ENCODE data around the gene ASXL1. TPM values are rescaled to one million over a fixed set of nuclear protein-coding genes. Genes with fewer than 3 reads are reported as not detected.

ASXL1 gene
- total and polyA plus RNA-seq, 2 donors (not counting 1 experiment from before 2014, with no cell fraction given): 93.0 to 180 TPM

- intact Hi-C loops (cut with micrococcal nuclease): loop anchor here (1.0 kb wide), 1 partner anchor 120 kb away; no protein-coding TSS in a partner anchor
- CTCF ChIA-PET: interaction anchor here (1.3 to 1.7 kb wide), 3 partner anchors 11 to 121 kb away, joined by 3 to 5 read pairs (median 4); no protein-coding TSS in a partner anchor
- no peaks in the 10 kb centered on the region for H3K9me3 ChIP-seq (ENCODE audit: control extremely low read depth in 1 of 3, control insufficient read depth in 2 of 3, insufficient read depth in 1 of 3, low read length in 2 of 3)
- peaks cover 0 to 5% of the 10 kb centered on the region in 2 experiments for H3K36me3 ChIP-seq (replicated peaks in 1 of 2; ENCODE audit: control extremely low read depth in 1 of 2, control insufficient read depth in 1 of 2, extremely low read depth in 1 of 2, insufficient read depth in 2 of 2, low read length in 1 of 2)
- no peaks in the 10 kb centered on the region for H3K9me3 Mint-ChIP-seq (ENCODE audit: insufficient read depth)
- H3K79me2 ChIP-seq (ENCODE audit: control insufficient read depth, insufficient read depth, low read length): no peaks in the 10 kb centered on the region
- no peak overlapping the region for H3K9ac ChIP-seq (ENCODE audit: low read length)
- no peaks in the 10 kb centered on the region for H3K27me3 Mint-ChIP-seq
- POLR2A ChIA-PET: no interaction called here
- no peaks in the 10 kb centered on the region for H4K20me1 ChIP-seq (ENCODE audit: control insufficient read depth, insufficient read depth, low read length, poor library complexity, severe bottlenecking)
- WGBS (ENCODE audit: insufficient coverage): 58% methylated on average over 28 of the region's 29 CpGs
- H3K4me2 ChIP-seq (replicated peaks; ENCODE audit: low read depth, low read length, poor library complexity, severe bottlenecking): peak overlapping the region; percentile 54
- no peak overlapping the region for H3K27ac Mint-ChIP-seq
- H3K4me3 Mint-ChIP-seq: peak overlapping the region; percentile 59
- H2AFZ ChIP-seq (ENCODE audit: insufficient read depth, low read depth, low read length, poor library complexity, severe bottlenecking): no peak overlapping the region
- no peaks in the 10 kb centered on the region for H3K27me3 ChIP-seq (replicated peaks in 1 of 4; ENCODE audit: control extremely low read depth in 1 of 4, control insufficient read depth in 3 of 4, insufficient read depth in 4 of 4, low read length in 3 of 4)
- DNase-seq: no peak
- H3K27ac ChIP-seq (ENCODE audit: low read length in 2 of 2): no peak overlapping the region
- H3K4me3 ChIP-seq (ENCODE audit: control extremely low read depth in 1 of 5, extremely low read depth in 1 of 5, insufficient read depth in 1 of 5, low read depth in 2 of 5, low read length in 4 of 5): no peak overlapping the region
- TF ChIP-seq EZH2 (IDR thresholded peaks at IDR 0.05; ENCODE audit: borderline replicate concordance, insufficient read depth, low read depth, low read length, poor library complexity, severe bottlenecking) (no peak), CTCF (IDR thresholded peaks at IDR 0.05) (no peak)
- peaks cover 12% of the 10 kb centered on the region for H3K4me1 Mint-ChIP-seq
- peaks cover 0 to 13% of the 10 kb centered on the region in 2 donors for H3K4me1 ChIP-seq (ENCODE audit: control insufficient read depth in 2 of 2, insufficient read depth in 2 of 2, low read length in 2 of 2)
- peak; percentile 60 for ATAC-seq (ENCODE audit: low read depth)
Observed at GRCh38 chr20:32457479-32457986, 99.4 kb downstream of the ASXL1 start.

GRCh38 chr20:32458061-32458836 lies 100.1 kb downstream of the ASXL1 start:
- H3K27me3 Mint-ChIP-seq: no peaks in the 10 kb centered on the region
- Histone ChIP-seq H3K27ac (ENCODE audit: low read length in 2 of 2) (no peak overlapping the region), H4K20me1 (ENCODE audit: control insufficient read depth, insufficient read depth, low read length, poor library complexity, severe bottlenecking) (no peaks in the 10 kb centered on the region), H3K9me3 (ENCODE audit: control extremely low read depth in 1 of 3, control insufficient read depth in 2 of 3, insufficient read depth in 1 of 3, low read length in 2 of 3) (no peaks in the 10 kb centered on the region), H3K27me3 (replicated peaks in 1 of 4; ENCODE audit: control extremely low read depth in 1 of 4, control insufficient read depth in 3 of 4, insufficient read depth in 4 of 4, low read length in 3 of 4) (no peaks in the 10 kb centered on the region), H3K4me3 (ENCODE audit: control extremely low read depth in 1 of 5, extremely low read depth in 1 of 5, insufficient read depth in 1 of 5, low read depth in 2 of 5, low read length in 4 of 5) (no peak overlapping the region), H3K36me3 (replicated peaks in 1 of 2; ENCODE audit: control extremely low read depth in 1 of 2, control insufficient read depth in 1 of 2, extremely low read depth in 1 of 2, insufficient read depth in 2 of 2, low read length in 1 of 2) (peaks cover 0 to 3% of the 10 kb centered on the region in 2 experiments), H3K4me1 (ENCODE audit: control insufficient read depth in 2 of 2, insufficient read depth in 2 of 2, low read length in 2 of 2) (peaks cover 0 to 13% of the 10 kb centered on the region in 2 donors), H3K79me2 (ENCODE audit: control insufficient read depth, insufficient read depth, low read length) (no peaks in the 10 kb centered on the region), H3K4me2 (replicated peaks; ENCODE audit: low read depth, low read length, poor library complexity, severe bottlenecking) (peak overlapping the region; percentile 54), H2AFZ (ENCODE audit: insufficient read depth, low read depth, low read length, poor library complexity, severe bottlenecking) (no peak overlapping the region), H3K9ac (ENCODE audit: low read length) (no peak overlapping the region)
- H3K27ac Mint-ChIP-seq: no peak overlapping the region
- POLR2A ChIA-PET: no interaction called here
- peak overlapping the region; percentile 59 for H3K4me3 Mint-ChIP-seq
- CTCF ChIA-PET: interaction anchor here (1.3 to 1.7 kb wide), 3 partner anchors 12 to 122 kb away, joined by 3 to 5 read pairs (median 4); no protein-coding TSS in a partner anchor
- ATAC-seq (ENCODE audit: low read depth) (no peak), DNase-seq (no peak)
- H3K4me1 Mint-ChIP-seq: peaks cover 12% of the 10 kb centered on the region
- 95% methylated on average over 10 of the region's 10 CpGs for WGBS (ENCODE audit: insufficient coverage)
- no peaks in the 10 kb centered on the region for H3K9me3 Mint-ChIP-seq (ENCODE audit: insufficient read depth)
- TF ChIP-seq EZH2 (IDR thresholded peaks at IDR 0.05; ENCODE audit: borderline replicate concordance, insufficient read depth, low read depth, low read length, poor library complexity, severe bottlenecking) (no peak), CTCF (IDR thresholded peaks at IDR 0.05) (no peak)
- intact Hi-C loops (cut with micrococcal nuclease): no loop called here
